GM19099 (cell line): ENCODE measurements around the gene DPP10.

ENCODE experiments used
- POLR2A ChIP-seq: IDR thresholded peaks from 3 replicates; pipeline ENCODE4 v1.6.1; 2011; ENCODE audit warnings: low read depth; ENCODE audit not compliant: insufficient read length; ENCODE audit errors: extremely low read depth

Gene DPP10

GRCh38 chr2:114543236-114543766 lies 100.9 kb downstream of the DPP10 start:
- no peak for TF ChIP-seq POLR2A

- no peak for TF ChIP-seq POLR2A
These were observed 102.6 kb downstream of the DPP10 start for GRCh38 chr2:114545052-114545451.

- TF ChIP-seq POLR2A: no peak
These were observed 104.1 kb downstream of the DPP10 start for GRCh38 chr2:114546531-114546930.

- no peak for TF ChIP-seq POLR2A
These were observed 105.7 kb downstream of the DPP10 start for GRCh38 chr2:114548151-114548550.

- no peak for TF ChIP-seq POLR2A
These were observed 107.9 kb downstream of the DPP10 start for GRCh38 chr2:114550364-114550763.

GRCh38 chr2:114550895-114551793 lies 108.7 kb downstream of the DPP10 start:
- TF ChIP-seq POLR2A: no peak

- TF ChIP-seq POLR2A: no peak
These were observed 110.6 kb downstream of the DPP10 start for GRCh38 chr2:114553027-114553426.

- TF ChIP-seq POLR2A: no peak
These were observed 126.7 kb downstream of the DPP10 start for GRCh38 chr2:114569166-114569565.

GRCh38 chr2:114577657-114578056 lies 135.2 kb downstream of the DPP10 start:
- TF ChIP-seq POLR2A: no peak

- no peak for TF ChIP-seq POLR2A
These were observed 137.1 kb downstream of the DPP10 start for GRCh38 chr2:114579542-114579941.

GRCh38 chr2:114580691-114581090 lies 138.2 kb downstream of the DPP10 start:
- TF ChIP-seq POLR2A: no peak

- no peak for TF ChIP-seq POLR2A
These were observed 155.9 kb downstream of the DPP10 start for GRCh38 chr2:114598329-114598728.

- no peak for TF ChIP-seq POLR2A
These were observed 166.8 kb downstream of the DPP10 start for GRCh38 chr2:114609203-114609602.

GRCh38 chr2:114609801-114610200 lies 167.4 kb downstream of the DPP10 start:
- no peak for TF ChIP-seq POLR2A

- no peak for TF ChIP-seq POLR2A
These were observed 168.2 kb downstream of the DPP10 start for GRCh38 chr2:114610677-114611076.

- no peak for TF ChIP-seq POLR2A
These were observed 172.2 kb downstream of the DPP10 start for GRCh38 chr2:114614592-114614991.
